HG02852 (cell line): Measurements from ENCODE around the gene LHX3.

ENCODE experiments used
- ATAC-seq: cut with Tn5 transposase; IDR thresholded peaks from one replicate; pipeline ENCODE4 v1.9.1; 2021; ENCODE audit warnings: mild to moderate bottlenecking, moderate library complexity; ENCODE audit not compliant: unreplicated experiment

The LHX3 gene

DNA sequence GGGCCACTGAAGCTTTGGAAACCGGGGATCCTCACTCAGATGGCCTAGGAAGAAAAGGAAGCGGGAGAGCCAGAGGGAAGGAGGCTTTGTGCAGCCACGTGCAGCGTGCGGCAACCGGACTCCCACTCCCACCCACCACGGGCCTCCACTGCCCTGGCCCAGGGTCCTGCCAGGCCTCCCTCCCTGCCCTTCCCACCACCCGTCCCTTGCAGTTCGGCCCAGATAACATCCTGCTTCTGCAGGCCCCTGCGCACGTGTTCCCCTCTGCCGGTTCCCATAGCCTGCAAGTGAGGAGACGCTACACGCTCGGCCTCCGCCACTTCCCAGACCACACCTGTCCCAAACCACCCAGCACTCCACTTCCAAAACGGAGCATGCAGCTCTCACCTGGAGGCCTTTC, 4.3 kb upstream of the LHX3 start:
- no peak for ATAC-seq

DNA sequence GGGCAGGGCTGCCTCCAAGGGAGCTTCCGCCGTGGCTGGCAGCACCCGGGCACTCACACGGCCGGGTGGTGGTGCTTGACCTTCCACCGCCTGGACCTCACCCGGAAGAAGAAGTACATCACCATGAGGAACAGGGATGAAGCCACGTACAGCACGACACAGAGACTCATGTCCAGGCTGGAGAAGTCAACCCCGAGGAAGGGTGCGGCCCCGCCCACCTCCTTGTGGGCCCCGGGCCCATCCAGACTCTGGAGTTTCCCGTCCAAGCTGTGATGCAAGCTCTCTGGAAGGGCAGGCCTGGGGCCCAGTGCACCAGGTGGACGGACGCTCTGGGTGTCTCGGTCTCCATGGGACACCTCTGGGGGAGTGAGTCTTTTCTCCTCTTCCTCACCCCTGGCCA, 3.7 kb upstream of the LHX3 start:
- ATAC-seq, result no peak

GRCh38 chr9:136207616-136208015, 2.7 kb upstream of the LHX3 start:
- ATAC-seq, result no peak

DNA sequence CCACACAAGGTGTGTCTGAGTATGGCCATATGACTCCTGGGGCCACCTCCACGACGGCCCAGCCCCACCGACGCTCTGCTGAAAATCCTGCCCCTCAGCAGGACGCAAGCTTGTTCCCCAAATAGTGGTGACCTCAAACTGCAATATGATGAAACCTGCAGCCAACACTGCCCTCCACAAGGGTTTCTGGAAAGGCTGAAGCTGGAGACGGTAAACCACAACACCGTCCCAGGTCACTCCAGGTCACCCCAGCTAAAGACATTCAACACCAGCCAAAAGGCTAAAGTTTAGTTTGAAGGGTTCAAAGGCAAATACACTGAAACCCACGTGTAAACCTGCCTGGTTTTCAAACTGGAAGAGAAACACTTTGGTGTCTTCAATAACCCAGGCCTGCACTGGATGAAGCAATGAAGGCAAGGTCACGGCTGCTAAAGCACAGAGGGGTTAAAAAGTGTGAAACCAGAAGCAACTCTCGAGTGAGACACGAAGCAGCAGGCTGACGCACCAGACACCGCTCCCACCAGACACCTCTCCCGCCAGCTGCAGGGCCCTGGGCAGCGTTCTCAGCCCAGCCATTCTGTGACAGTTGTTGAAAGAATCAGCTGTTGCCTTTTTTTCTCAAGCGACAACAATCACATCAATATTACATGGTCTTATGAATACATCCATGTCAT, 1.8 kb upstream of the LHX3 start:
- no peak for ATAC-seq

GRCh38 chr9:136205707-136205992, 722 bp upstream of the LHX3 start:
- ATAC-seq, result no peak

GRCh38 chr9:136204145-136204805, 653 bp downstream of the LHX3 start:
- ATAC-seq, result no peak

DNA sequence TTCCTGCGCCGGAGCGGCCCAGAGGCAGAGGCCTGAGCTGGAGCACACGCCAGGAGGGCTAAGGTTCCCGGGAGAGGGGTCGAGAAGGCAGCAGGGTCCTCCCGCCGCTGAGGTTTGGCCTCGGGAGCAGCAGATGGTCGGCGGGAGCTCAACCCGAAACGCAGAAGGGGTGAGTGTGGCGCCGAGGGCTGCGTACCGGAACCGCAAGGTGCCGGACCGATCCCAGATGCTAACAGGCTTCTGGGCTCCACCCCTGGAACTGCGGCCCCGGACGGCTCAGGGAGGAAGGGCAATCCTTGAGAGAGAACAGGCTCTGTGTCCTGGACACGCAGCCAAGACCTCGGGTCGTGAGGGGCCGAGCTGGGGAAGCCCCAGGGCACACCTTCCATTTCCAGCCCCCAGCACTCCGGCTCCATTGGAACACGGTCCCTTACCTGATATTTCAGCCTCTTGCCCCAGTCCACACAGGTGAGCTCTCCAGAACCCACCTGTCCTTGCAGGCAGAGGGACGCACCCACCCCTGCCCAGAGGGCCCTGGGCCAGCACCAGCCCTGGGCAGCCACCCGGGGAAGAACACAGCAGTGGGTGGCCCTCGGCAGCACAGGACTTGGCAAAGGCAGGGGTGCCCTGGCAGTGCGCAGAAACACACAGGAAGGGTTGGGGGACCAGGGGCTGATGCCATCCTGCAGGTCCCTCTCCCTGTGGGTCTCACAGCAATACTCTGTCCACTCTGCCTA, 1.4 kb downstream of the LHX3 start:
- no peak for ATAC-seq

GRCh38 chr9:136202454-136203407, 2.2 kb downstream of the LHX3 start:
- no peak for ATAC-seq

- no peak for ATAC-seq
Observed at GRCh38 chr9:136201609-136202453, 3.1 kb downstream of the LHX3 start.

- ATAC-seq, result no peak
Observed at GRCh38 chr9:136201174-136201573, 3.8 kb downstream of the LHX3 start.

GRCh38 chr9:136200424-136200823, 4.5 kb downstream of the LHX3 start:
- no peak for ATAC-seq

- no peak for ATAC-seq
Observed at GRCh38 chr9:136199391-136200288, 5.3 kb downstream of the LHX3 start.

DNA sequence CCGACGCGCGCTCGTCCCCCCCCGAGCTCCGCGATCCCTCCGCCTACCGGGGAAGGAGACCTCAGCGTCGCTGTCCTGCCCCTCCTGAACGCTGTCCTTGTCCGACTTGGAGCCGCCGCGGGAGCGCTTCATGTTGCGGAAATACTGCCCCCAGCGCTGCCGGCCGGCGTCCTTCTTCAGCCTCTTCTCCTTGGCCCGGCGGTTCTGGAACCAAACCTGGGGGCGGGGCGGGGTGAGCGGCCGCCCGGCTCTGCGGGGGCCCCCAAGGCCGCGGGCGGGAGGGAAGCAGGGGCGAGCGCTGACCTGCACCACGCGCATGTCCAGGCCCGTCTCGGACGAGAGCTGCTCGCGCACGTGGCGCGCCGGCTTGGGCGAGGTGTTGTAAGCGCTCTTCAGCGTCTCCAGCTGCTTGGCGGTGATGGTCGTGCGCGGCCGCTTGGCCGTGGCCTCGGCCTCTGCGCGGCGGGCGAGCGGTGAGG, 6.3 kb downstream of the LHX3 start:
- no peak for ATAC-seq

GRCh38 chr9:136197930-136198604, 6.9 kb downstream of the LHX3 start:
- no peak for ATAC-seq

DNA sequence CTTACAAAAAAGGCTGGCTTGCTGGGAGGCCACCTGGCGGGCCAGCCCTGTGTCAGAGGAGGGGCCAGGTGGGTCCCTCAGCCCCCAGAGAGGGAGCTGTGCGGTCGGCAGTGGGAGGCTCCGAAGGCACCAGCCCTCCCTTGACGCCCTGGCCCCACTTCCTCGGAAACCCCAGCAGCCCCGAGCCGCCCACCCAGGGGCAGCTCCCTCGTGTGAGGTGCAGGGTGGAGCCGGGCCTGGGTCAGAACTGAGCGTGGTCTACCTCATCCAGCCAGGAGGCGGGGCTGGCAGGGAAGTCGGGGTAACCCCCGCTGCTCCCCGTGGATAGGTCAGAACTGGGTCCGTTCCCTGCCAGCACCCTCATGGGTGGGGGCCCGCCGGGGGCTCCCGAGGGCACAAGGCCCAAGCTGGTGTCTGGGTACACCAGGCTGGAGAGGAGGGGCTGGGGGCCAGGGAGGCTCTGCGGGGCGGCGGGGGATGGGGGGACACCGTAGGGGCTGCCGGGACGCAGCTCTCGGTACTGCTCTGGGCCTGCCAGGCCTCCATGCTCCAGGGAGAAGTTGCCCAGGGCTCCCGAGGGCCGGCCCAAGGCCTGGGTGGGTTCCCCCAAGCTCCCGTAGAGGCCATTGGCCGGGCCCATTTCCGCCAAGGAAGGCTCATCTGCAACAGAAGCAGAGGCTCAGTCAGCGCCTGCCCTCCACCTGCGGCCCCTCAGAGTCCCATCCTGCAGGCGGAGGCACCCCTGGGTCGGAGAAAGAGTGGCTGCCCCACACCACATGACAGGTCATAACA, 7.6 kb downstream of the LHX3 start:
- ATAC-seq, result no peak

- ATAC-seq, result no peak
Observed at GRCh38 chr9:136196404-136197083, 8.4 kb downstream of the LHX3 start.

- ATAC-seq, result no peak
Observed at GRCh38 chr9:136194540-136194939, 10.4 kb downstream of the LHX3 start.
